ACHN (cell line): ENCODE results near the gene IFNG-AS1.

Source experiments
- DNase-seq: peaks from one replicate; pipeline ENCODE4 v3.0.0-alpha.2; 2015
- in situ Hi-C: cut with HindIII; loops from 2 replicates; pipeline ENCODE4 v1.10.0; 2017; ENCODE audit warnings: low sequenced_read_pairs, low pct_ligation_motif_present, low pct_unique_long_range_greater_than_20kb

IFNG-AS1 gene

DNA sequence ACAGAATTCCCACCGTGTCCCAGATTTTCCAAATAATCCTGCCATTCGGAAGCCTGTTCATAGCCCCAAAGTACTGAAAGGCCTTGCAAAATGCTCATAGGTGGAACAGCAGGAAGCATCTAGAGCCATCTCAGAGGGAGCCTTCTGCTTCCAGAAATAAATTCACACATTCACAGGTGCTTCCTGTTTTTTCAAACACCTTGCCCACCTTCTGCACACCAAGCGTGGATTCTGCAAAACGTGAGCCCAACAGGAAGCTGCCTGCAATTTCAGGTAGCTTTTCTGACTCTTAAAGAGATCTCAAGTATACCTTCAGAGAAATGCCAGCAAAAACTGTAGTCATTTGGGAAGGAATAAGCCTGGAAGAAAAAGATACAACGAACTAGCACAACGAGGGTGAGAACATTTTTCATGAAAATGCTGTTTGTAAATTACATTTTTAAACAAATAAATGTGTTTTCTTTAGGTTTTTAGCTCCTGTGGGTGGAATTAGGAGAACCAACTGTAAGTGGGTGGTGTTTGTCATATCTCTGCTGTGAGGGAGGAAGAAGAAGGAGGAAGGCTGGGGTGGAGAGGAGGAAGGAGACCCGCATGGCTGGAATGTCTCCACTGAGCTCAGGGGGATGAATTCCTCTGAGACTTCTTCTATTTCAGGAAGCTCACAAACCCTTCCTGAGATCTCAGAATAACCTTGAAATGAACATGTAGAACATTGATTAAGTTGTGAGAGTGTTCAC lies at the start of gene IFNG-AS1:
Gene IFNG-AS1, plus strand, starts transcription at position 264 of the 737 bp plus-strand sequence.
- no peak for DNase-seq
- in situ Hi-C loops = no loop called here

DNA sequence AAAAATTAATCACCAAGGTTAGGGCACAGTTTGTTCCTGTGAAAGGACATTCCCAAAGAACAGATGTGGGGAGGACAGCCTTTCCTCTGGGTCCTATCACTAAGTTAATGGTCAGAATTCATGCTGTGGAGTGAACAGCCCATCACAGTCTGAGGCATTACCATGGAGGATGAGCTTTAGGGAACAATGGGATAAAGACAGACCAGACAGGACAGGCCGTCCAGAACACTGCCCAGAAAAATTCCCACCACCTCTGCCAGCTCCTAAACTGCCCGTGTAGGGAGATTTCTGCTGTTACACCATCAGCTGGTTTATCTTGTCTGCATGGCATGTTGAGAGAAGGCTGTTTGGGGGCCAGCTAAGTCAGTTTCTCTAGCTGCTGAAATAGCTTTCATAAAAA lies 49.6 kb upstream of the IFNG-AS1 start:
- in situ Hi-C loops = no loop called here
- no peak for DNase-seq

DNA sequence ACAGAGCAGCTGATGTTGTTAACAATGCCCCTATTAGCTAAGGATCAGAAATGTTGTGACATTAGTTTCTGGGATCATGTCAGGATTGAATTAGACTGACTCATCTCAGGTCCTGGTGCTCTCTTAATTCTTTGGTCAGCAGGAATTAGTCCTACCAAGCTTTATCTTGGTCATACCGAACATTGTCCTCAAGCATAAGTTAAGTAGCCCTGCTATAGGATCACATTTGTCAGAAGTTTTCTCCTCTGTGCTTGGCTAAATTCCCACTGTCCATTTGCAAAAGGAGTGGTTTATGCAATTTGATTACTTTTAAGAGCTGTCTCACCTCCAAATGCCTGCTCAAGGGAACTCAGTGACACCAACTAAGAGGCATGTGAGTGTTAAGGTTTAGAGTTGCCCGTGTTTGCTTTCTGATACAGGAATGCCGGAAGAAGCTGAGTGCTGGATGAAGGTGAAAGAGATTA lies 48.4 kb upstream of the IFNG-AS1 start:
- in situ Hi-C loops = no loop called here
- no peak for DNase-seq

DNA sequence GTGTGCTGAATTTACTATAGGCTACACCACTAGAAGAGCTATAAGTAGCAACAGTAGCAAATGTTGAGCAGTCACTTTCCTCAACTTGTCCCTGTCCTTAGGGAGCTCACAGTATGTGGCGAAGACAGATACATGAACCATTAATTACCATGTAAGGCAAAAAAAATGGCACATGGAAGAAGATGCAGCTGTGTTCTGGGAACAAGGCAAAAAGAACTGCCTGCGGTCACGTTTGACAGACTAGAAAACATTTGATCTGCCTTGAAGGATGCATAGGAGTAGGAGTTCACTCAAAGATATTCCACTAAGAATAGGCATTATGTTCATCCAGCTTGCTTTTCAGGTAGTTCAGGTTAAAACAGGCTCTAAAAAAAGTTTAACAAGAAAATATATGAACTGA lies 46.5 kb upstream of the IFNG-AS1 start:
- no peak for DNase-seq
- in situ Hi-C loops = no loop called here

DNA sequence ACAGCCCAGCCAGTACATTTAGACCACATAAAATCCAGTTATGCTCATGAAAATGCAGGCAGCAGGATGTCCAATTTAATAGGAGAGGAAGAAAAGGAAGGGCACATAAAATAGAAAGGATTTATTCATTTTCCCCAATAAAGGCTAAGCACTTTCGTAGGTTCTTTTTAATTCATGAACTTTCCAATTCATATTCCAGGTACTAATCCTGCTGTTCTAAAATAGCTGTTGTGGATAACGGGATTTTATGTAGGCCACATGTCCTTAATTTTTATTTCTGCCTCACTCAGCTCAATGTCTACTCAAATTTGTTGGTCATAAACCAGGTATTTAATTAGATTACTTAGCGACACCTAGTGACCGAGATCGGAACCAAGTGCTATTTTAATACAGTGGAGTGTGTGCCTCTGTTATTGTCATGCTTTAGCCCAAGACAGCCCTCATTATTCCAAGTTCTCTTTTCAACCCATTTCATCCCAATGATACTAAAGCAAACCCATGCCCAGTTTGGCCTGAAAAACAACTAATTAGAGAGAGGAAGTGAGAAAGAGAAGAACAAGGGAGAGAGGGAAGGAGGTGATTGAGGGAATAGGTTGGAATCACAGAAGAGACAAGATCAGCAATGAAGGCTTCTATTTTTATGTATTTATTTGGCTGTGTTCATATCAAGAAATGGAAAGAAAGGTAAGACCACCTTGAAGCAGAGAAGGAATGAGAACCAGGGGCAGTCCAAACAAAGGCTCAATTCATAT lies 45.9 kb upstream of the IFNG-AS1 start:
- in situ Hi-C loops = no loop called here
- peak; percentile 84 for DNase-seq

DNA sequence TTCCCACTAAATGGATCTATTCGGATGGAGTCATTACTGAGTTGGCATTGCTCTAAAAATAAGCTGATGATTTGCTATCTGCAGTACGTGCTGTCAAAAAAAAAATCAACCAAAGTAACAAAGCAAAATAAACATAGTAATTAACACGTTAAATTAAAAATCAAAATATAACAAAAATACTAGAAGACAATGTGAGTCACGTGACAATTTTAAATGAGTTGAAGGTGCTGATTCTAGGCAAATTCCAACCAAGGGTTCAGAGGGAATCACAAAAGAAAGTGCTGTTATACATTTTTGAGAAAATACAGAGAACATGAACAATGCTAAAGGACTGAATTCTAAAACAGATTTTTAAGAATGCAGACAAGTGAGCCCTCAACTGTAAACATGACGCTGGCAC lies 45.2 kb upstream of the IFNG-AS1 start:
- DNase-seq = no peak
- in situ Hi-C loops = no loop called here

DNA sequence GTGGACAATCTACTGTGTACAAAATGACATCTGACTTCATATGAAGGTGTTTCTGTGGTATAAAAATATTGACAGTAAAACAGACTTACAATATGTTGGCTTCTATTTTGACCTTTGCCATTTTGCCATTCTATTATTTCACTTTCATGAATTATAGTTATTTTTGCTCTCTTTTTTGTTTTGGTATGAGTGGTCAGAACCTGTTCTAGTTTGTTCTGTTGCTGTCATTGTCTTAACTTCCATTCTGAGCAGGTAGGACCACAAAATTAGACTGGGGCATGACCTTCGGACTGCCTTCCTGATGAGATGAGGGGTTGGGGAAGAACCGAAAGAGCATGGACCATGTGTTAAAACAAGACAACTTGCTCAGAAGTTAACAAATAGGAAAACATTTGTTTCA lies 36.5 kb upstream of the IFNG-AS1 start:
- in situ Hi-C loops = no loop called here
- no peak for DNase-seq

DNA sequence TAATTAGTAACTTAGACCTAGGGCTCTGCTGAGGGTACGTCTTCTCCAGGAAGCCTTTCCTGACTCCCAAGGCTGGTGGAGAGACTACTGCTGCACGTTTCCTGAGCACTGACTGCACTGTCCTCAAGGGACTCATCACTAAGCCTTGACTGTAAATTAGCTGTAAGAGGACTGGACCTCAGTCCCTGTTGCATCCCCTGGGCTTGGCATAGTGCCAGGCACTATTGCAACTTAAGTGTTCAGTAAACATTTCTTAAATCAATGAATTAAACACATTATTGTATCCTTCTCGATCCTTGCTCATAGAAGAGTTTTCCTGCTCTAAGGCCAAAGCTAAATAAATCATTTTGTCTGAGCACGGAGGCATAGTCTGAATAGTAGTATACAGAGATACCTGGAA lies 31.9 kb upstream of the IFNG-AS1 start:
- DNase-seq = no peak
- in situ Hi-C loops = no loop called here

DNA sequence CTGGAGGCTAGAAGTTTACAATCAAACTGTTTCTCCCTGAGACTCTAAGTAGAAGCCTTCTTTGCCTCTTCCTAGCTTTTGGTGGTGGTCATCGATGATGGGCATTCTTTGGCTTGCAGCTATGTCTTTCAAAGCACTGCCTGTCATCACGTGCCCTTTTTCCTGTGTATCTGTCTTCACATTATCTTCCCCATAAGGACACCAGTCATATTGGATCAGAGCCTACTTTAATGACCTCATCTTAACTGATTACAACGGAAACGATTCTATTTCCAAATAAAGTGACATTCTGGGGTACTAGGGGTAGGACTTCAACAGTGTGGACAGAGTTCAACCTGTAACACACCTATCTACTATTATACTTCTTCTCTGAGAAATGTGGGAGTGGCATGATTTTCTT lies 31.1 kb upstream of the IFNG-AS1 start:
- in situ Hi-C loops = no loop called here
- no peak for DNase-seq

DNA sequence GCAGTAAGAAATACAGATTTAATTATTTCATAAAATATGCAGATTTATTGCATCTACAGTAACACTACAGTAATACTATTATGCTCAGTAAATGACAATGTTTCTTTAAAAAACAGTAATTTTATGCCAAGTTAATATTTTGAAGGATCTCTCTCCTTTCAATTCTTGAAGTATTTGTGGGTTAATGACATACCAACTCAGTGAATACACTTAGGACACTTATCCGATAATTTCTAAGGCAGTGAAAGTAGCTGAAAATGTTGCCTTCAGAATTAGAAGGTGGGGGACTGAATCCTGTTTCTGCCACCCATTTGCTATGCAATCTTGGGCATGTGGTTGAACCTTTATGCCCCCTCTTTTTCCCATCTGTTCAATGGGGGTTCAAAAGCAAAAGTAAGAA lies 24.8 kb upstream of the IFNG-AS1 start:
- no peak for DNase-seq
- in situ Hi-C loops = no loop called here

DNA sequence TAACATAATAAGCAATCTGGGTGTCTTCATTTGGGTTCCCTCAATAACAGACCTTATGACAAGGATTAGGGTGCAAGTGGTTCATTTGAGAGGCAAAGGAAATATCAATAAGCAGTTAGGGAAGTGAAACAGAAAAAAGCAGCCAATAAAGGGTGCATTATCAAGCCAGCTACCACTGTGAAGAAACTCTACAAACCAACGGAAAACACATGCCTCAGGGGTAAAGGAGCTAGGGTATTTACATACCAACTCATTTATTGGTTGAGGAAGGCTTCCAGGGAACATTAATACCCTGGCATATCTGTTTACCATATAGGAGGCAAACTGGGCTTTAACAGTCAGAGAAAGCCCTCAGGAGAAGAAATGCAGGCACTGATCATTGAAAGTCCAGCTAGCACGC lies 22.7 kb upstream of the IFNG-AS1 start:
- in situ Hi-C loops = no loop called here

DNA sequence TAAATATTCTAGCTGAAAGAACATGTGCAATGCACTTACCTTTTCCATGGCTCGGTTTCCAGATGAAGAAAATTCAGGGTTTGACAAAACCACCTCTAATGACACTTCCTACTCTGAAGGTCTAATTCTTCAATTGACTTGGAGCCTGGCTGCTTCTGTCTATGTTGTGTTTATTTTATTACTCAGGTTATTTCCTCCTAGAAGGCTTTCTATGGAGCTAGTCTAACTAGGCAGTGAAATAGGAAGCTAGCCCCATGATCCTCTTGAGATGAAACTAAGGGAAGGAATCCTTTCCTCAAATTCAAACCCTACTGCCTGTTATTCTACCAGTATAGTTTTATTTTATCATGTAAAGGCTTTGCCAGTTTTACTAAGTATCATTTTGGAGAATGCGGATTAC lies 20.9 kb upstream of the IFNG-AS1 start:
- DNase-seq = no peak
- in situ Hi-C loops = no loop called here

More for the DNA sequence above, 22.7 kb upstream of the IFNG-AS1 start:
- no peak for DNase-seq

DNA sequence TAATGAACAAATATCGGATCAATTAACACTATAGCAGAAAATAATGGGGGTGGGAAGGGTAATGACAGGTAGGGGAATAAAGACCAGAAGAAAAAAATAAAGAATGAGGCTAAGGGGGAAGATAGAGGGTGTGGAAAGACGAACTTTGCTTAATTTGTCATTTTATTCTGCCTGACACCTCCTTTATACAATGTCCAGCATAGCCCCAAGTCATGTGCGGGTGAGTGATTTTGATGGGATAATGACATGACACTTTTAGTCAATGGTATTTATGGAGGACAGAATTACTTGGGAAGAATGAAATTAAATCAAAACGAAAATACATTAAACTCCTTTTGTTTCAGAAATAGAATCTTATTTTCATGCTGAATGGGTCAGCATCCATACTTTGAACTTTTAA lies 20.5 kb upstream of the IFNG-AS1 start:
- DNase-seq = no peak
- in situ Hi-C loops = no loop called here

DNA sequence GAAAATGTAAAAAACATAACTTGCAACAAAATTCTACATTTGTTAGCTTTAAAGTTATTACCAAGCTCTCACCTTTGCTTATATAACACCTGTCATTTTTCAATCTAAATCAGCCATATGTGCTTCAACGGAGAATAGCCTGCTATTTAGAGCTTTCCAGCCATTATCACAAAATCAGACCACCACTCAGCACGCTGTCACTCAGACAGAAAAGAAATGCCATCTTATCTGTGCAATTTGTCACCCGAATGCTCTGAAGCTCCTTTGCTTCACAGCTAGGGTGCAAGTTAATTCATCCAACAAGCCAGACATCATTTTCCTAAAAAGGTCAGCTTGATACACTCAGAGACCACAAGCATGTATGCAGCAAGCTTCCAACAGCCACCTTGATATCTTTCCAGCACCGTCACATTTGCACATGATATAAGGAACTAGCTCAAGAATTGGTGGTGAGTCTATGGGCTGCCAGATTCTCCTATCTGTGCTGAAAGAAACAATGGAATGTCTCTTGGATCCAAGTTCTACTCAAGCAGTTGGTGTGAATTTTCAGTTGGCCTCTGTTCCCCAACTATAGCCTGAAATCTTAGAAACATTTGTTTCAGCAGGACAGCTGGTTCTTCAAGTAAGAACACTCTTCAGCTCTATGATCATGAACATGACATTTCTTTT lies 20.0 kb upstream of the IFNG-AS1 start:
- in situ Hi-C loops = no loop called here
- DNase-seq = no peak

DNA sequence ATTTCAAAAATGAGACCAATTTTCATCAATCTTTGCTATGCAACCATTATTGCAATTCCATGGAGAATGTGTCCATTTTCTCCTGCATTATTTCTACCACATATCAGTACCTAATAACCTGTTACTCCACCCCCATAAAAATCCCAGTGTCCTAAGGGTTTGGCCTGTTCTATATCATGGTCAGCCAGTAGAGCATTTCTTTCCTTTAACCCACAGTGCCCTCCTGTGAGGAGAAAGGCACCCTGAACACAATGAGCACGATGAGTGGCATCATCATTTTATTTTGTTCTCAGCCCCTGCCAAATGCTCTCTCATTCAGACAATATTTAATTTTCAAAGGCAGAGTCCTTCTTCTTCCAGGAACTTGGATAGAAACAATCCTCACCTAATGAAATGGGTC lies 11.6 kb upstream of the IFNG-AS1 start:
- in situ Hi-C loops = no loop called here
- DNase-seq = no peak

DNA sequence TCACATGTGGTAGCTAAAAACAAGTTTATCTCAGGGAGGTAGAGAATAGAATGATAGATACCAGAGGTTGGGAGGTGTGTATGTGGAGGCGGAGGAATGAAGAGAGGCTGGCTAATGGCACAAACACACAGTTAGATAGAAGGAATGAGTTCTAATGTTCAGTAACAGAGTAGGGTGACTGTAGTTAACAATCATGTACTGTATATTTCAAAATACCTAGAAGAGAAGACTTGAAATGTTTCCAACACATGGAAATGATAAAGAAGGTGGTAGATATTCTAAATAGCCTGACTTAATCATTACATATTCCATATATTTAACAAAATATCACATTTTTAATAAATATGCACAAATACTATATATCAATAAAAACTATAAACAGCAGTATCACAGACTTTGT lies 8.9 kb upstream of the IFNG-AS1 start:
- in situ Hi-C loops = no loop called here
- DNase-seq = no peak

DNA sequence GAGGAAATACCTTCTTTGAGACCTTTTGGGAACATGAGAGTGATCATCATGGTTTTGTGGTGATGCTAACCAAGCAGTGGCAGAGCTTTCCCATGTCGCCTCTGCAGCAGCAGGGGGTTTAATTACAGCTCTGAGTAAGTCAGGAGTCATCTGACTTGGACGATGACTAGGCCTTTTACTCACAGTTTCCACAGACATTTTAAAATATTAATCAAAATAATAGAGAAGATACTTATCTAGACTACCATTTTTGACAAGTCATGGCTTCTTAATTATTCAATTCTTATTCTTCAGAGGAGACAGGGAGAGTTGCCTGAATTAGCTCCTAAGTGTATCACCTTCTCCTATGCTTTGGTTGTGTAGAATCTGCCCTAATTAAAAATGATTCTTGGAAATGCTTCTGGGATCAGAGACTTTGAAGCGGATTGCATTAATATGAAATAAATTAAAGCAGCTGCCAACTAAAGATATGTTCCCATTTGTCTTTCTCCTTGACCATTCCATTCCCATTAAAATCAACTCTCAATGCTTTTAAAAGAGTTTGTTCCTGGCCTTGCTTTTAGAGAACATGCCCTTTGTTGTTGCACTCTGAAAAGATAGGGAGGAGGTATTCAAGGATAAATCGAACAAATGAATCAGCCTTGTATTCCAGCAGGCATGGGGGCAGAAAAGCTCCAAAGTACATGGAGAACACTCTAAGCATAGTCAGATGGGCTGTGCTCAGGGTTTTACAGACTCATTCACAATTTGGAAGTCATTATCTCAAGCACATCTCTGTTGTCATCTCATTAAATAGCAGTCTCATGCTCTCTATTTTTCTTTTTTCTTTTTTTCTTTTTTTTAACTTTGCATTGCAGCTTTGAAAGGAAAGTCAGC lies 7.7 kb upstream of the IFNG-AS1 start:
- in situ Hi-C loops = no loop called here
- peak; percentile 44 for DNase-seq

DNA sequence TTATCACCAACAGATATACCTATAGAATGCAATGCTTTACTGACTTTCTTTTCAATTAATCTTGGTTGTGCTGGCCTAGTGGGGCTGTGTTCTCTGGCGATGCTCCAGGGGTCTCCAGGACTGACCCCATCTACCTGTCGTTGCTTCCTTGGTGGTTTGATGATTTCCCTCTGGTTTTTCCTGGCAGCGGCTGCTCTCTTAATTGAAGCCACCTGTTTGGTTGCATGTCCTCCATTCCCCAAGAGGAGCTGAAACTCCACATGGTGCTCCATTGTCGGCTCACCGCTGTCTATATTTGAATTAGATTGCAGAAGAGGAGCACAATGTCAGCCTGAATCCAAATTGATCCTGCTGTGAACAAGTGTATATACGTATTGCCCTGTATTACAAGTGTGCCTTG lies 7.1 kb upstream of the IFNG-AS1 start:
- in situ Hi-C loops = no loop called here
- no peak for DNase-seq

DNA sequence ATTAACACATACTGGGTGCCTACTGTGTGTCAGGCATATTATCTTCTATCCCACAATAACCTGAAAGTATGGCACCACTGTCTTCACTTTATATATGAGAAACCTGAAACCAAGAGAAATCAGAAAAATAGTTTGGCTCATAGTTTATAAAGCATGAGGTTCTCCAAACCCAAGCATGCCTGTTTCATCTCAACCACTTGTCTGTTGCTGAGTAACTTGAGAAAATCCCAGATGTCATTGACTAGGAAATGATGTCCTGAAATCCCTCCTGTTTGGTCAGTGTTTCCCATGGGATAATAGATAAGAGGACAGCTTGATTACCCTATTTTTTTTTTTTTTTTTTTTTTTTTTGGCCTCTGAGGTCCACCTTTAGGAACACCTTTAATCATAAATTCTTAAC lies 2.6 kb upstream of the IFNG-AS1 start:
- in situ Hi-C loops = no loop called here
- no peak for DNase-seq
